Epithelial cell of proximal tubule (primary cell): Measurements from ENCODE around the gene SNX22. TPM values are rescaled to one million over a fixed set of nuclear protein-coding genes. Genes with fewer than 3 reads are reported as not detected.

ENCODE experiments used
- DNase-seq: peaks from one replicate; pipeline ENCODE4 v3.0.0-alpha.2; 2011; ENCODE audit warnings: low read depth
- H3K4me3 ChIP-seq: 2 replicates; pipeline ENCODE4 v1.5.1; 2011; ENCODE audit warnings: low read depth, mild to moderate bottlenecking, low read length
- CTCF ChIP-seq: conservative IDR thresholded peaks from 2 replicates; pipeline ENCODE4 v1.5.1; 2012; ENCODE audit warnings: low read depth, mild to moderate bottlenecking, low read length
- total RNA-seq: library from RNA; depleted of rRNA; stranded (reverse); fragments of >200 nt; gene quantifications from 2 replicates; pipeline ENCODE4 v1.2.3, GENCODE V29; 2015

The SNX22 gene
- total RNA-seq, 1 donor from 2014 or later, result 0.86 TPM

GRCh38 chr15:64134345-64134829 is 17.1 kb upstream of the SNX22 start:
- no peak for TF ChIP-seq CTCF
- DNase-seq, result no peak
- no peak overlapping the region for H3K4me3 ChIP-seq

GRCh38 chr15:64136347-64136746 is 15.2 kb upstream of the SNX22 start:
- DNase-seq, result no peak
- no peak overlapping the region for H3K4me3 ChIP-seq
- TF ChIP-seq CTCF, result no peak

GRCh38 chr15:64137226-64137833 is 14.2 kb upstream of the SNX22 start:
- TF ChIP-seq CTCF, result no peak
- no peak for DNase-seq
- H3K4me3 ChIP-seq, result no peak overlapping the region

- no peak for DNase-seq
- no peak for TF ChIP-seq CTCF
- no peak overlapping the region for H3K4me3 ChIP-seq
These were observed 13.1 kb upstream of the SNX22 start for GRCh38 chr15:64138331-64138941.

GRCh38 chr15:64141798-64142512 is 9.6 kb upstream of the SNX22 start:
- no peak for DNase-seq
- H3K4me3 ChIP-seq, result no peak overlapping the region
- no peak for TF ChIP-seq CTCF

GRCh38 chr15:64143276-64143675 is 8.3 kb upstream of the SNX22 start:
- DNase-seq, result no peak
- H3K4me3 ChIP-seq, result no peak overlapping the region
- no peak for TF ChIP-seq CTCF
